GM21619 (cell line): Measurements from ENCODE around the gene CNOT6.

Experiments
- ATAC-seq: cut with Tn5 transposase; IDR thresholded peaks from one replicate; pipeline ENCODE4 v1.9.1; 2021; ENCODE audit not compliant: unreplicated experiment

Gene CNOT6

DNA sequence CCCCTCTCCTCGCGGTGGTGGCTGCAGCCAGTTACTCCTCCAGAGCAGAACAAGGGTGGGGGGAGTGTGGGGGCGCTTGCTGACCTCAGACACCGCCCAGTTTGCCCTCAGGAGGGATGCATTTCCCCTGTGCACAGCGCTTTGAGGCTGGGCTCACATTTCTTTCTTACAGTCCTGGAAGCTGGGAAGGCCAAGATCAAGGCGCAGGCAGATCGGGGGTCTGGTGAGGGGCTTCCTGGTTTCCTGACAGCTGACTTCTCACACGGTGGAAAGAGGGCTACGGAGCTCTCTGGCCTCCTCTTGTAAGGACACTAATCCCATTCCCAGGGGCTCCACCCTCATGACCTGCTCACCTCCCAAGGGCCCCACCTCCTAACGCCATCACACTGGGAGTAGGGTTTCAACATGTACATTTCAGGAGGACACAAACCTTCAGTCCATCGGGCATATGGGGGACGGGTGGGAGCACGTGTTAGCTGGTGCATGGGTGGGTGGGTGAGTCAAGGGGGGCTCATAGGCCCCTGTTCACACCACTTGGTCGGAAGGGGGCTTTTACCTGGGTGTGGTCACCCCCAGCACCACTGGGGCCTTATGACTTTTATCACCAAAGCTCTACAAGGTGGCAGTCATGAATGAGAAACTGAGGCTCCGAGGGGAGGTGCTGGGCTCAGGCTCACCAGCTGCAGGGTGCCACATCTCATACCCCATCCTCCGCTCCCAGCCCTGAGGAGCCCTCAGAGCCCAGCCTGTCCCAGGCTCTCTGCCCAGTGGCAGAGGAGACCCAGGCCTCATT is 104.8 kb downstream of the CNOT6 start:
- ATAC-seq: no peak

DNA sequence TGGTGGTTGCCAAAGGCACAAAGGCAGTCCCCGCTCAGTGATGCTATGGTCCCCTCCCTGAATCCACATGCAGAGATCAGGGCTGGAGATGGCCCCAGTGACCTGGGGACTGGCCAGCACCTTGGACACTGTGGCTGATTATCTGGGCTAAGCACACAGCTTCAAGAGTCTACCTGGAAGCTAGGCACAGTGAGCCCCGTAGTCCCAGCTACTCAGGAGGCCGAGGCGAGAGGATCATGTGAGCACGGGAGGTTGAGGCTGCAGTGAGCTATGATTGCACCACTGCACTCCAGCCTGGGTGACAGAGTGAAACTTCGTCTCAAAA is 105.4 kb downstream of the CNOT6 start:
- ATAC-seq: no peak

DNA sequence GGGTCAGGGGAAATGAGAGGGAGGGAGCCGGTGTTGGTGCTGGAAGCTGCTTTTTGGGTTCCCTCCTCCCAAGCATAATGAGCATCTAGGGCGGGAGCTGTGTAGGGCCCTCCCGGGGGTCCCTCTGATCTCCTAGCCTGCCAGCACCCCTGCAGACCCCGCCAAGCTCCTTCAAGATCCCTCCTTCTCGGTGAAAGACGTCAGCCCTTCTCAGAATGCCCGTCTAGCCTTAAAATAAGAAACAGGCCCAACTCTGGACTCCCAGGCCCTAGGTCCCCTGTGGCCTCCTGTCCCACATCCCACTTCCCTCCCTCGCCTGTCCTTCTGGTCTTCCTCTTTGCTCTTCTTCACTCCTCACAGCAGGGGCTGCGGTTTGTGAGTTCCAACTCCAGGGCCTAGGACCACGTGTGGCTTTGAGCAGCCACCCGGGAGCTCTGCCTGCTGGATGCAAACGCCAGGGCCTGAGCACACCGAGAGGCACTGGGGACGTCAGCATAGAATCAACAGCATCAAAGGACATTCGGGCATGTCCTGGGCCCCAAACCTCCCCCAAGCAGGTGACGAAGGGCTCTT is 105.9 kb downstream of the CNOT6 start:
- ATAC-seq: no peak

DNA sequence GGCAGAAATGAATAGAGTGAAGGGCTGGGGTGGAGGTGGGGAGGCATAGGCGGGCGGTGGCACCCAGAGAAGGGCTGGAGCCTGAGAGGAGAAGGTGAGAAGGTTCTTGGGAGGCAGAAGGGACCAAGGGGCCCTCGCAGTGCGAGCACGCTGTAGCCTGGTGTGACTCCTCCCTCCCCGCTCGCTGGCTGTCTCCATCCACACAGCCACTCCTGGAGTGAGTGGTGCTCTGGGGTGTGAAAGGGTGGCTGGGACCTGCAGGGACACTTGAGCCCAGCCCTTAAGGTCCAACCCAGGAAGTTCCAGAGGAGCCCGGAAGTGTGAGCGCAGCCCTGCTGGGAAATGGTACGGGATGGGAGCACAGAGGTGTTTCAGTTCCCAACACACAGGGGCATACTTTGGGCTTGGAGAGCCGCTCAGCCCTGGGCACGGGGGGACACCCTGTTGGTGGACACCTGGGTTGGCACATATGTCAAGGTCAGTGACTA is 106.4 kb downstream of the CNOT6 start:
- ATAC-seq: no peak

DNA sequence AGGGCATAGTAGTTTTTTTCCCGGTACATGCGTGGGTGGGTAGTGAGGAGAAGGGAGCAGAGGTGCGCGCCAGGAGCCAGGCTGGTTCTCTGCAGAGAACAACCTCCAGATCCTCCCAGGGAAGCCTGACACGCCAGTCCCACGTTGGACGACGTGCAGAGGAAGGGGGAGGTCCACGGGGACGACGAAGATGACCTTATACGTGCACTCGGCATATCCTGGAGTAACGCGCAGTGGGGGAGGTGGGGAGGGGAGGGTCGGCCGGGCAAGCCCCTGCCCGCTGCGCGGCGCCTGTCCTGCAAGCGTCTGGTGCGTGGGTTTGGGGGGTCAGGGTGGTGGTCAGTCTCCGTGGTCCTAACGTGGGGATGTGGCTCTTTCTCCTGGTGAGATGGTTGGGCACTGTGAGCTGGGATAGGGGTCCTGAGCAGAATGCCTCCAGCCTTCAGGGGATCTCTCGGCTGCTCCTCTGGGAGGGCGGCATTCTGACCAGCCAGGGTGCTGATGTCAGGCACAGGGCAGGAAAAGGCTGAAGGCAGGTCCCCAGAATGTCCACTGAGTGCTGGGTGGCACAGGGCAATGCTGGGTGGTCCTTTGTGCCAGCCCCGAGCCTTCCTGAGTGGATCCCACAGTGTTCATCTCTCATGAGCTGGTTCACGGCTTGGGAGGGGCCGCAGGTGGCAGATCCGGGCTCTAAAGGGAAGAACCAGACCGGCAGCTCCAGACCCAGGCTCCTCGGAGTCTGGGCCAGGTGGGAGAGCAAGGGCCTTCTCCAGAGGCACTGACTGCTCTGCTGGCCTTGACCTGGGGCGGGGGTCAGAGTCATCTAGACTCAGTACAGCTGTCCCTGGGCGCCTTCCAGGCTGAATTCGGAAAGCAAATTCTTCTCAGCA is 107.7 kb downstream of the CNOT6 start:
- ATAC-seq: no peak

DNA sequence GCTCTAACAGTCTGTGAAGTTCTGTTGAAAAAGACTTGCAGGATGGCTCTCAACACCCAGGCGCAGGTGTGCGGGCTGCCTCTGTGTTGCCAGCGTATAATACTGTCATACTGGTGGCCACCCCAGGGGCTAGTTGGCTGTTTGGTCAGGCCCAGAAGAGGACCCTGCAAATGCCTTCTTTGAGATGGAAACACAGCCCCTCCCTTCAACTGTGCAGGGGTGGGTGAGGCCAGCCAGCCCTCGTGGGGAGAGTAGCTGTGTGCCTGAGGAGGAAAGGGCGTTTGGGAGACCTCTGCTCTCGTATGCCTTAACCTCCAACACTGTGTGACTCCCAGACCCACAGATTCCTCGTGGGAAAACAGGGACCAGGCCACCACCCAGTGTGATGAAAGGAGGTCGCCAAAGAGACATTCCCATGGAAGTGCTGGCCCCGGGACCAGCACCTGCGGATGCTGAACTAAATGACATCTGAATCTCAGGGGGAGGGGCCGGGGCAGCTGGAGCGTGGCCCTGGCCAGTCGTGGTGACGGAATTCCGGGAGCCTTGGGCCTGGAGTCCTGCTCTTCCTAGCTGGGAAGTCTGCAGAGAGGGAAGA is 108.4 kb downstream of the CNOT6 start:
- no peak for ATAC-seq

DNA sequence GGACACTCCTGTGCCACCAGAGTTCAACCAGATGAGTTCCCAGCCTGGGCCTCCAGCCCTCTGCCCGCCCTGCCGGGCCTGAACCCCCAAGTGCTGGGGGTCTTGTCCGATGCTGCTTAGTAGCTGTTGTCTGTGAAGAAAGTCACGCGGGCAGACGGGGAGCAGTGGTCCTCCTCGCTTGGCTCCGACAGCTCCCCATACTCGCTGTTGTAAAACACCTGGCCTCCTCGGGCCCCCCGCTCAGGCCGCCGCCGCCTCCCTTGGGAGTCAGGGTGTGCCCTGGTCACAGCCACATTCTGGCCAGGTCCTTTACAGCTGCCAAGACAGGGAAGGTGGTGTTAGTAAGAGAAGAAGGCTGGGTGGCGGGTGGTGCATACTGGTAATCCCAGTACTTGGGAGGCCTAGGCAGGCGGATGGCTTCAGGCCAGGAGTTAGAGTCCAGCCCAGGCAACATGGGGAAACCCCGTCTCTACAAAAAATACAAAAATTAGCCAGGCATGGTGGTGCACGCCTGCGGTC is 109.0 kb downstream of the CNOT6 start:
- no peak for ATAC-seq

DNA sequence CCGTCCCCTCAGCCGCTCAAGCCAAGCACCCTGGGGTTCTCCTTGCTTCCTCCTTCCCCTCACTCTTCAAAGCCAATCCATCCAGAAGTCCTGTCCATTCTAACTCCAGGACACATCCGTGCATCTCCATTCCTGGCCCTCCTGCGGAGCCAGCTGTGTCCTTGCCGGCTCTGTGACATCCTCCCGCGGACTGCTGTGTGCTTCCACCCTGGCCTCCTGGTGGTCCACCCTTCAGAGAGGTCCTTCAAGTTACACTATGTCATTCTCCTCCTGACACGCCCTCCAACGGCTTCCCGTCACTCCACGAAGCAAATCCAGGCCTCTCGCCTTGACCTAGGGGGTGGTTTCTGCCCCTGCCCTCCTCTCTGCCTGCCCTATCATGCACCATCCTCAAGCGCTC is 110.1 kb downstream of the CNOT6 start:
- ATAC-seq: no peak

DNA sequence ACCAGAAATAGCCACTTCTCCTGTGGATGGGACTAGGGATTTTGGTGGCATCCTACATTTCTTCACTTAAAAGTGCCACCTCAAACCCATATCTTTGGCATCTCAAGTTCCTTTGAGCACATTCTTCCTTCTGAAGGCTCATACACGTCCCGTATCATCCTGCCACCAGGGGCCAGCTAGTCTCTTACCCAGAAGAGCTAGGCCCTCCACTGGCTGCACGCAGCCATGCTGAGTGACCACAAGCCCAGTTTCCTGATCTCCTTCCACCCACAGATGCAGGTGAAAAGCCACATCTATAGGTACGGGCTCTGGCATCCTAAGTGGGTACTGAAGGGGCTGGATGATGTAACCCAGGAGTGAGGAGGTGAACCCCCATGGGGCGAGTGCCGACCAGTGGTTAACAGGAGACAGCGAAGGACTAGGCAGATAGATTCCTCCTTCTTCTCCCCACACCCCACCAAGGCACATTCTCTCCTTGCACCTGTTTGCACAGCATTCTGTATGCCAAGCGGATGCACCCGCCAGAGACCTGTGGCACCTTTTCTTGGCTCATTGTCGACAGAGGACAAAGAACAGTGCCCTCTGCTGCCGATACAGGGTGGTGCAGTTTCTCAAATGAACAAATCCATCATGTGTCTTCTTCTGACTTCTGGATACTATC is 111.5 kb downstream of the CNOT6 start:
- peak; percentile 71 for ATAC-seq

DNA sequence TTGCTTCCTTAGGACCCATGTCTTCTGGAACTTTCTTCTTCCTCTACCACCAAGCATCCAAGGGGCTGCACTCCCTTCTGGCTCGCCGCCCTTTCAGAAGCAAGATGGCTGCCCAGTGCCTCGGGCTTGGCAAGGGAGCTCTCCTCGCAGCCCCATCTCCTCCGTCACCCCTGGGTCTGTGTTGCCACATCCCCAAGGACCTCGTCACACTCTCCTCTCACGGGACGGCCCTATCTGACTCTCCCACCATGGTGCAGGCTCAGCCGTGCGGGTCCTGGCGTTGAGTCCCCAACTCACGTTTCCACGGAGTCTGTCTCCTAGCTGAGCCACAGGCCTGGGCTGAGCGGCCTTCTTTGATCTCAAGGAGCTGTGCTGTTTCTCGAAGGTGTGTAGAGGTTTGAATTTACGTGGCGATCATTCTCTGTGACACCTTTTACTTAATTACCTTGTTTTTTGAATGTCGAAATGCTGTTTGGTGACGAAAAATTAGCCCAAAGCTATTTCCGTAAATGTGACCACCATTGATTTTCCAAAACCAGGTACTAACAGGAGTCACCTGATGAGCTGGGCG is 112.1 kb downstream of the CNOT6 start:
- ATAC-seq: no peak

DNA sequence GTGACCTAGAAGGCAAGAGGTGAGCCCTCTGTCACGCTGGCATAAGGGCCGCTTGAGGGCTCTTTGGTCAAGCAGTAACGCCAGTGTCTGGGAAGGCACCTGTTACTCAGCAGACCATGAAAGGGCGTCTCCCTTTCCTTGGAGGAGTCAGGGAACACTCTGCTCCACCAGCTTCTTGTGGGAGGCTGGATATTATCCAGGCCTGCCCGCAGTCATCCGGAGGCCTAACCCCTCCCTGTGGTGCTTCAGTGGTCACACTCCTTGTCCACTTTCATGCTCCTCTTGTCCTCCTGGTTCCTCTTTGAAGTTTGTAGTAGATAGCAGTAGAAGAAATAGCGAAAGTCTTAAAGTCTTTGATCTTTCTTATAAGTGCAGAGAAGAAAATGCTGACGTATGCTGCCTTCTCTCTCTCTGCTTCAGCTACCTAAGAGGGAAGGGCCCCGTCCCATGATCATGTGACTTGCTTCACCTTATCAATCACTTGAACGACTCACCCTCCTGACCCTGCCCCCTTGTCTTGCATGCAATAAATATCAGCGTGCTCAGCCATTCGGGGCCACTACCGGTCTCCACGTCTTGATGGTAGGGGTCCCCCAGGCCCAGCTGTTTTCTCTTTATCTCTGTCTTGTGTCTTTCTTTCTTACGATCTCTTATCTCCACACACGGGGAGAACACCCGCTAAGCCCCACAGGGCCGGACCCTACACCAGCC is 113.8 kb downstream of the CNOT6 start:
- no peak for ATAC-seq

DNA sequence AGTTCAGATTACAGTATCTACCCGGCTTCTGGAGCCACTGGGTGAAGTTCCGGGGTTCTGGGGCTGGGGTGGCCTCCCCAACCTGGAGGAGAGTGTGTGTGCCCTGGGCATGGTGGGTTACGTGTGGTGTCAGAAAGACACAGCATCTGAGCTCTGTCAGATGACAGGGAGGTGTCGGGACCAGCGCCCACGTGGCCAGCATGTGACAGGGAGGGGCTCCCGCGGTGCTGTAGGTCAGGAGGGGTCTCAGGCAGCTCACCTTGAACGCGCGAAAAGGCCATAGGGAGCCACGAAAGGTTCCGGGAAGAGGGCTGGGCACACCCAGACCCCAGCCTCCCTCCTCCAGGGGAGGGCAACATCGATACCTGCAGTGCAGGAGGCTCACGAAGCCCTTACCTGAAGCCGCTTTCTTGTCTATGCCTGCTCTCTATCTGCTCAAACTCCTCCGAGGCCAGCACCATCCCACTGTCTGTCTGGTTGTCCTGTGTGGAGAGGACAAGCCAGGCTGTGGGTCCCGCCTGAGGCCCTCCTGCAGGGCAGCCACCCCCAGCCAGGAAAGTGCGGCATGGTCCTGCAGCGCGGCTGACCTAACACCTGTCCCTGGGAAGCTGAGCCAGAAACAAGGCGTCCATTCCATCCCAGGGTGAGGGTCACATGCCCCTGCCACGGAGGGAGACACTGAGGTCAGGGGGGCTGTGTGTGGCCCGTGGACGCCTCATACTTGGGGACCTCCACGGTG is 114.6 kb downstream of the CNOT6 start:
- ATAC-seq: no peak

DNA sequence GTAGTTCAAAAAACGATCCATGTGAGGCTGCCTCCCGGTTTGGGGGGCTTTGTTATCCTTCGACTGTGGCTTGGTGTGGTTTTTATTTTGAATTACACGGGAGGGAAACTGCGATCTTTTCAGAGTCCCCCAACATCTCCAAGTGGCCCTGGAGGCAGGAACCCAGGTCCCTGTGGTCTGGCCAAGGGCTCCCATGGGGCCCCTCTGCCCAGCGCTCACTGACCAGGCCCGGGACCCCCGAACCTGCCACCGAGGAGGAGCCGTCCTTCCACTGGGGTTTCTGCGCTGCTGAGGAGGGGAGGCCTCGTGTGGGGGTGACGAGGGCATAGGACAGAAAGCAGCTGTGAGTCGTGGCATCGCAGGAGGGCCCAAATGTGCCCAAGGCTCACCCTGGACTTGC is 115.2 kb downstream of the CNOT6 start:
- no peak for ATAC-seq

DNA sequence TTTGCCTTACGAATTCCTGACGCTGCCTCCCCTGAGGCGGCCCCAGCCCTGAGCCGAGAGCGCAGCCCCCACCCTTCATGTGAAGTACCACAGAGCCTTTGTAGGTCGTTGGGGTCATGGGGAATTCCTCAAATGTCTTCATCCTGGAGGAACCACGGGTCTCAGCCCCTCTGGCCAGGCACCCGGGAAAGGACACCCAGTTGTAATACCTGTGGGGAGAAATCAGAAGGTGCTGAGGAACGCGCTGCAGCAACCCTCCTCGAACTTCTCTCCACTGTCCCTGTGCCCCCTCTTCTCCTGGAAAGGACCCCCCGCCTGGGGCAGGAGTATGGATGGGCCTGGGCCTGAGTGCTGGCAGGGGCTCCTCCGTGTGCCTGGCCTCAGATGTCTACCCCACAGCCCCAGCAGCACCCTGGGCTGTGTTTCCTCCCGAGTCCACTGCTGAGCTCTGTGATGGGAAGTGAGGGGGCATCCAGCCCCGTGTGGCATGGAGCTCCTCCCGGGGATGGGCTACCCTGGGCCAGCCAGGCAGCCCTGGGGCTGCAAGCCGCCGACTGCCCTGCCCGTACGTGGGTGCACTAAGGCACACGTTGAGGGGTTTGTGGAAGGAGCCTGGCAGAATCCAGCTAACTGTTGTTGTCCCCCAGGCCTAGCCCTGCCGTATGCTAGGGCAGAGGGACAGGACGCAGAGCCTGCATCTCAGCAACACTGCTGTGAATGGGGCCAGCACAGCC is 115.8 kb downstream of the CNOT6 start:
- no peak for ATAC-seq

DNA sequence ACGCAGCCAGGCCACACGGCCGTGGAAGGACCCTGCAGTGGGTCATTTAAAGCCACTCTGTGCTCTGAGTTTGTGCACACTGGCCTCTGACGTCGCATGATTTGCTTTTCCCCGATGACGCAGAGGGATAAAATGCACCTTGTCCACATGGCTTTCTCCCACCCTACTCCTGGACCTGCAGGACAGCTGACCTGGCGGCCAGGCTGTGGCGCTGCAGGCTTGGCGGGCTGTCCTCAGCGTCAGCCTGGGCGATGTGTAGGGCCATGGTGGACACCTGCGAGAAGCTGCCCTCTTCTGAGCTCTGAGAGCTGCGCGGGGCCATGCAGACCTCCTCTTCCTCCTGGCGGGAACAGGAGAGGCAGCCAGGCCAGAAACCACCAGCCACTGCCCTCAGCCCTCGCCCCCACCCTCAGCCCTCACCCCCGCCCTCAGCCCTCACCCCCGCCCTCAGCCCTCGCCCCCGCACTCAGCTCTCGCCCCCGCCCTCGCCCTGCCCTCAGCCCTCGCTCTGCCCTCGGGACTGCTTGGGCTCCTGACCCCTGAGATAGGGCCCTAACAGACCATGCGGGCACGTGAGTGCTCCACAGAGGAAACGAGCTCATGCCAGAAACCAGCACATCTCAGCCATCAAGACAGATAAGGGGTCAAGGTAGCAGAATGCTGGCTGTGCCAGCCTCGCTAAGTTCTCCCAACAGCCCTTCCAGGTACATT is 117.1 kb downstream of the CNOT6 start:
- no peak for ATAC-seq

DNA sequence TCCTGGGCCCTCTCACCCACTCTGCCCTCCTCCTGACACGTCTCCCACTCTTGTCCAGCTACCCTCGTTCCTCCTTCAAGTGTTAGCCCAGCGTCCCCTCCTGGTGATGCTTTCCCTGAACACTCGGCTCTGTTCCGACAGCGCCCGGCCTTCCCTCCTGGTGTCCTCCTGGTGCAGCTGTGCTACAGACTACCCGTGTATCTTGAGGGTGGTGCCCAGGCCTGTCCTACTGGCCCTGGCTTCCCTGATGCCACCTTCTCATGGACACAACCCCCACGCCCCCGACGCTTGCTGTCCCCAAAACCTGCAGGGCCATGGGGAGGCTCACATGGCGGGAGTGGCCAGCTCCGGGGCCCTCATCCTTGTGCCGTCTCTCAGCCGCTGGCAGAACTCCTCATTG is 118.5 kb downstream of the CNOT6 start:
- no peak for ATAC-seq

DNA sequence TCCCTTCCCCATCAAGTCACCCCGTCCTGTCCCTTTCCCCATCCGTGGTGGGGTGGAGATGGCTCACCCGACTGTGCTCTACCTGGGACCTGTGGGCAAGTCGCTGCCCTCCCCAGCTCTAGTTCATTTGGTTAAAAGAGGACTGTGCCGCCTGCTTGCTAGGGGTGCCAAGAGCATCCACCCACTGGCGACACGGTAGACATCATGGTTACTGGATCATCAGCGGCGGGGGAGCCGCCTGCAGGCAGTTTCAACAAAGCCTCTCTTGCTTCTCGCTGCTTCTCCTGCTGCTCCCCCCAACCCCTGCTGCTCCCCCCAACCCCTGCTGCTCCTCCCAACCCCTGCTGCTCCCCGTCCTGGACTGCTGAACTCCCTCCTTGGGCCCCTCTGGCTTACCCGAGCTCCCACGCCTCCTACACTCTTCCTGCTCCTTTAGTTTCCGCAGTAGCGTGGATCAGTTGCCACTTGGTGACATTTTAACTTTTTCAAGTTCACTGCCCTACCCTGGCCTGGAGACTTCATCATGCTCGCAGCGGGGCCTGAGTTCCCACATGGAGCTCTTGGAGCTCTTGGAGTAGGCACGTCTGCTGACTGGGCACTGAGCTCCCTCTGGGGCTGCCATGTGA is 119.1 kb downstream of the CNOT6 start:
- ATAC-seq: no peak
